A549 (cell line): ENCODE data around the gene GC. TPM values are rescaled to one million over a fixed set of nuclear protein-coding genes. Genes with fewer than 3 reads are reported as not detected.

Experiments used
- ATAC-seq, 2 experiments: fragments of 200-7000 bp in 1 of 2; fragments of >200 bp in 1 of 2; cut with Nextera tagmentation in 1 of 2; cut with Tn5 transposase in 1 of 2; 3 replicates each; pipeline versions ENCODE4 v1.8.0 to v1.9.1; 2018 to 2020; ENCODE audit warnings: mild to moderate bottlenecking in 1 of 2, moderate library complexity in 1 of 2
- CTCF ChIA-PET: fragments of 300-600 bp; sonication (Branson Sonifier 250); formaldehyde crosslinking; extraction: SDS; loops from one replicate; lab custom pipeline; 2021; ENCODE audit warnings: antibody characterized with exemption, inconsistent platforms; lab: Yijun Ruan, JAX
- POLR2A ChIA-PET: fragments of 350-600 bp; formaldehyde crosslinking; extraction: SDS; loops from one replicate; lab custom pipeline; 2021; ENCODE audit warnings: antibody characterized with exemption, inconsistent platforms; lab: Yijun Ruan, JAX
- DNase-seq, 2 experiments: peaks; one replicate each; pipeline versions ENCODE4 v3.0.0 to v3.0.0-alpha.2; 2011 to 2016; ENCODE audit warnings: low read depth in 1 of 2, low spot score in 1 of 2
- FAIRE-seq: peaks from 2 replicates; lab custom pipeline; 2011; peaks lifted over from hg19 to GRCh38; lab: Jason Lieb, UNC
- H3K27ac ChIP-seq, 2 experiments: fragments of >200 bp; sonication (Bioruptor Twin); formaldehyde crosslinking; 3 replicates each; pipeline ENCODE4 v1.5.1; 2016 to 2017
- H3K4me1 ChIP-seq: fragments of >200 bp; sonication (Bioruptor Twin); formaldehyde crosslinking; 3 replicates; pipeline ENCODE4 v1.6.1; 2016
- H3K4me2 ChIP-seq: fragments of >200 bp; sonication (Bioruptor Twin); formaldehyde crosslinking; 3 replicates; pipeline ENCODE4 v1.6.1; 2016
- H3K4me3 ChIP-seq: fragments of >200 bp; sonication (Bioruptor Twin); formaldehyde crosslinking; 3 replicates; pipeline ENCODE4 v1.5.1; 2016
- H3K9me3 ChIP-seq: fragments of >200 bp; sonication (Bioruptor Twin); formaldehyde crosslinking; 3 replicates; pipeline ENCODE4 v1.6.1; 2016
- BHLHE40 ChIP-seq: IDR thresholded peaks from 2 replicates; pipeline ENCODE4 v1.6.1; 2012; ENCODE audit warnings: low read depth, low read length, inconsistent platforms
- CBX2 ChIP-seq: fragments of 200-600 bp; sonication (generic); IDR thresholded peaks from 2 replicates; pipeline ENCODE4 v1.6.1; 2016; ENCODE audit warnings: low read depth, mild to moderate bottlenecking, borderline replicate concordance
- CBX8 ChIP-seq: fragments of 200-600 bp; sonication (generic); IDR thresholded peaks from 2 replicates; pipeline ENCODE4 v1.6.1; 2016
- CHD2 ChIP-seq: fragments of 150-350 bp; IDR thresholded peaks from 2 replicates; pipeline ENCODE4 v1.6.1; 2014; ENCODE audit warnings: low read length; ENCODE audit not compliant: partially characterized antibody
- CHD4 ChIP-seq: fragments of 200-600 bp; sonication (generic); IDR thresholded peaks from 2 replicates; pipeline ENCODE4 v1.6.1; 2016; ENCODE audit warnings: antibody characterized with exemption, mild to moderate bottlenecking, borderline replicate concordance
- FOSL2 ChIP-seq, 2 experiments: fragments of 450-650 bp in 1 of 2; fragments of >200 bp in 1 of 2; sonication (Bioruptor Twin) in 1 of 2; formaldehyde crosslinking; IDR thresholded peaks; 2 replicates each; pipeline versions ENCODE4 v1.5.0 to v1.6.1; 2016 to 2020; ENCODE audit warnings: mild to moderate bottlenecking in 1 of 2, moderate library complexity in 1 of 2
- FOXS1 ChIP-seq: fragments of 250-450 bp; sonication (Bioruptor Pico); IDR thresholded peaks from 2 replicates; pipeline ENCODE4 v1.5.0; 2020; ENCODE audit warnings: mild to moderate bottlenecking, moderate library complexity
- HOXB13 ChIP-seq: fragments of 250-450 bp; sonication (Bioruptor Pico); IDR thresholded peaks from 2 replicates; pipeline ENCODE4 v1.5.0; 2020; ENCODE audit warnings: low read depth, mild to moderate bottlenecking, moderate library complexity
- HOXB5 ChIP-seq: fragments of 250-450 bp; sonication (Bioruptor Pico); IDR thresholded peaks from 2 replicates; pipeline ENCODE4 v1.5.0; 2020; ENCODE audit warnings: mild to moderate bottlenecking, moderate library complexity
- KDM5A ChIP-seq: fragments of 200-600 bp; sonication (generic); IDR thresholded peaks from 2 replicates; pipeline ENCODE4 v1.6.1; 2016; ENCODE audit warnings: antibody characterized with exemption, mild to moderate bottlenecking
- MAFK ChIP-seq: fragments of 450-650 bp; IDR thresholded peaks from 2 replicates; pipeline ENCODE4 v1.6.1; 2014; ENCODE audit not compliant: partially characterized antibody
- MYC ChIP-seq: IDR thresholded peaks from 2 replicates; pipeline ENCODE4 v1.6.1; 2012; ENCODE audit warnings: mild to moderate bottlenecking, inconsistent platforms, low read length, improper control_type of control experiment, borderline replicate concordance
- NFE2L2 ChIP-seq: fragments of 150-350 bp; conservative IDR thresholded peaks from 2 replicates; pipeline ENCODE4 v1.6.1; 2014; ENCODE audit warnings: low read length
- NR3C1 ChIP-seq: fragments of >200 bp; sonication (Bioruptor Twin); formaldehyde crosslinking; IDR thresholded peaks from 3 replicates; pipeline ENCODE4 v1.6.1; 2017
- PHF8 ChIP-seq: fragments of 200-600 bp; sonication (generic); IDR thresholded peaks from 2 replicates; pipeline ENCODE4 v1.6.1; 2016; ENCODE audit warnings: low read depth, mild to moderate bottlenecking, antibody characterized with exemption, moderate library complexity, borderline replicate concordance
- RARB ChIP-seq: fragments of 250-450 bp; sonication (Bioruptor Pico); IDR thresholded peaks from 2 replicates; pipeline ENCODE4 v1.8.0; 2021; ENCODE audit warnings: mild to moderate bottlenecking, moderate library complexity
- RNF2 ChIP-seq: fragments of 200-600 bp; sonication (generic); IDR thresholded peaks from 2 replicates; pipeline ENCODE4 v1.6.1; 2016; ENCODE audit warnings: low read depth, mild to moderate bottlenecking, antibody characterized with exemption, moderate library complexity, borderline replicate concordance
- SMC3 ChIP-seq: fragments of >200 bp; sonication (Bioruptor Twin); formaldehyde crosslinking; IDR thresholded peaks from 3 replicates; pipeline ENCODE4 v1.6.1; 2018; ENCODE audit warnings: inconsistent platforms
- SREBF2 ChIP-seq: fragments of 450-650 bp; IDR thresholded peaks from 2 replicates; pipeline ENCODE4 v1.6.1; 2014; ENCODE audit warnings: mild to moderate bottlenecking, moderate library complexity
- TFCP2L1 ChIP-seq: fragments of 250-450 bp; sonication (Bioruptor Pico); IDR thresholded peaks from 2 replicates; pipeline ENCODE4 v1.5.0; 2021; ENCODE audit warnings: mild to moderate bottlenecking
- ZC3H11A ChIP-seq: fragments of 450-650 bp; IDR thresholded peaks from 2 replicates; pipeline ENCODE4 v1.6.1; 2014; ENCODE audit warnings: antibody characterized with exemption, mild to moderate bottlenecking
- WGBS: methylation state at CpG from one replicate; pipeline ENCODE4 v1.1.6; 2017; ENCODE audit errors: missing lambda C conversion rate; 5-methylcytosine and 5-hydroxymethylcytosine counted together
- polyA plus RNA-seq, 4 experiments: library from polyadenylated mRNA; depleted of rRNA in 3 of 4; stranded (reverse); fragments of >200 nt; fragmentation: RNase III in 1 of 4; extraction: RNeasy Plus Mini Kit Qiagen cat#74134 plus additional on column Dnase treatment in 1 of 4; gene quantifications; 2 replicates in 3 of 4; 3 replicates in 1 of 4; pipeline ENCODE4 v1.2.3, GENCODE V29; 2011 to 2017
- TF ChIP-seq, protein P1 (sequence below): IDR thresholded peaks from 2 replicates; pipeline ENCODE4 v1.6.1; 2012; ENCODE audit warnings: low read depth, borderline replicate concordance
- TF ChIP-seq, protein P2 (sequence below): fragments of 150-350 bp; IDR thresholded peaks from 2 replicates; pipeline ENCODE4 v1.6.1; 2014; ENCODE audit warnings: low read depth, mild to moderate bottlenecking, low read length
- TF ChIP-seq, protein P3 (sequence below): fragments of 250-450 bp; sonication (Bioruptor Pico); IDR thresholded peaks from 2 replicates; pipeline ENCODE4 v1.5.0; 2021; ENCODE audit warnings: mild to moderate bottlenecking, moderate library complexity, borderline replicate concordance
- TF ChIP-seq, protein P4 (sequence below): IDR thresholded peaks from 2 replicates; pipeline ENCODE4 v1.6.1; 2012

Gene GC
- polyA plus RNA-seq, 2 of the 4 experiments (the other 2 are of a cell fraction): not detected

DNA sequence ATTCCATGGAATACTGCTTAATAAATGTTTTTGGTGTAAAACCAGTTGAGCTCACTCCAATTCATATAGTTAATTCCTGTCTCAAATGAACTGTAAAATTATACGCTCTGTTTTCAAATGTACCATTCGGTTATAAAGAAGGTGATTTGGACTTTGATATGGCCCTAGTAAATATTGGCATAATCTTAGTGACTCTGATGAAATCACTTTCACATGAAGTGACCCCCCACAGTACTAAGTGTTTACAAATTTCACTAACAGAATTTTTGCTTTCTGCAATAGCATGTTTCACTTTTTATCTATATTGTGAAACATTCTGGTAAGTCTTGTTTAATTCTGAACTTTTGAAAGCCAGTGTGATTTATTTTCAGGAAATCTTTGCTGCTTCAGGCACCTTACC is 10.9 kb downstream of the GC start (continued):
- TF ChIP-seq HOXB13 (CRISPR knock-in tag) (no peak), KDM5A (no peak), NFE2L2 (no peak)
- TF ChIP-seq, protein P1, sequence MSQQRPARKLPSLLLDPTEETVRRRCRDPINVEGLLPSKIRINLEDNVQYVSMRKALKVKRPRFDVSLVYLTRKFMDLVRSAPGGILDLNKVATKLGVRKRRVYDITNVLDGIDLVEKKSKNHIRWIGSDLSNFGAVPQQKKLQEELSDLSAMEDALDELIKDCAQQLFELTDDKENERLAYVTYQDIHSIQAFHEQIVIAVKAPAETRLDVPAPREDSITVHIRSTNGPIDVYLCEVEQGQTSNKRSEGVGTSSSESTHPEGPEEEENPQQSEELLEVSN: no peak
- TF ChIP-seq, protein P2, sequence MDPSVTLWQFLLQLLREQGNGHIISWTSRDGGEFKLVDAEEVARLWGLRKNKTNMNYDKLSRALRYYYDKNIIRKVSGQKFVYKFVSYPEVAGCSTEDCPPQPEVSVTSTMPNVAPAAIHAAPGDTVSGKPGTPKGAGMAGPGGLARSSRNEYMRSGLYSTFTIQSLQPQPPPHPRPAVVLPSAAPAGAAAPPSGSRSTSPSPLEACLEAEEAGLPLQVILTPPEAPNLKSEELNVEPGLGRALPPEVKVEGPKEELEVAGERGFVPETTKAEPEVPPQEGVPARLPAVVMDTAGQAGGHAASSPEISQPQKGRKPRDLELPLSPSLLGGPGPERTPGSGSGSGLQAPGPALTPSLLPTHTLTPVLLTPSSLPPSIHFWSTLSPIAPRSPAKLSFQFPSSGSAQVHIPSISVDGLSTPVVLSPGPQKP: no peak
- TF ChIP-seq, protein P3, sequence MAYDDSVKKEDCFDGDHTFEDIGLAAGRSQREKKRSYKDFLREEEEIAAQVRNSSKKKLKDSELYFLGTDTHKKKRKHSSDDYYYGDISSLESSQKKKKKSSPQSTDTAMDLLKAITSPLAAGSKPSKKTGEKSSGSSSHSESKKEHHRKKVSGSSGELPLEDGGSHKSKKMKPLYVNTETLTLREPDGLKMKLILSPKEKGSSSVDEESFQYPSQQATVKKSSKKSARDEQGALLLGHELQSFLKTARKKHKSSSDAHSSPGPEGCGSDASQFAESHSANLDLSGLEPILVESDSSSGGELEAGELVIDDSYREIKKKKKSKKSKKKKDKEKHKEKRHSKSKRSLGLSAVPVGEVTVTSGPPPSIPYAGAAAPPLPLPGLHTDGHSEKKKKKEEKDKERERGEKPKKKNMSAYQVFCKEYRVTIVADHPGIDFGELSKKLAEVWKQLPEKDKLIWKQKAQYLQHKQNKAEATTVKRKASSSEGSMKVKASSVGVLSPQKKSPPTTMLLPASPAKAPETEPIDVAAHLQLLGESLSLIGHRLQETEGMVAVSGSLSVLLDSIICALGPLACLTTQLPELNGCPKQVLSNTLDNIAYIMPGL (CRISPR knock-in tag): no peak

DNA sequence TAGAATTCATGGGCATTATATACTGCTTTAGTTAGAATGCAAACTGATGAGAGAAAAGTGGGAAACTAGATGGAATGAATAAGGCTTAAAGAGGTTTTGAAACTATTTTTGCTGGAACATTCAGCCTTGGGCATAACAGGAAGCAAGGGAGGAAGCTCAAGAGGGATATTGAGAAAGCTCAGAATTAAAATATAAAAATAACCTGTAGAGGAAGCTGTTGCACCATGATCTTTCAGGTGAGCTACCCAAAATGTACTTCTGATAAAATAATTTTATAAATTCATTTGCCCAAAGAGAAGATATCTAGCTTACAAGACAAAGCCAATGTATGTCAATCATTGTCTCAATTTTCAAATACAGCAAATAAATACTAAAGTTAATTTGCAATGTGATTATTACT is 11.3 kb downstream of the GC start:
- Histone ChIP-seq H3K4me2 (no peak overlapping the region), H3K4me1 (no peaks in the 10 kb centered on the region), H3K9me3 (no peaks in the 10 kb centered on the region), H3K4me3 (no peak overlapping the region)
- FAIRE-seq (no peak), DNase-seq (no peak)
- ChIA-PET CTCF (no interaction called here), POLR2A (no interaction called here)
- no peak for TF ChIP-seq FOSL2 (IDR thresholded peaks at IDR 0.05)
- TF ChIP-seq FOSL2 (CRISPR knock-in tag; IDR thresholded peaks at IDR 0.05): no peak
- TF ChIP-seq, protein P2: no peak
- no peak for TF ChIP-seq RARB
- no peak for TF ChIP-seq ZC3H11A
- TF ChIP-seq SREBF2: no peak
- TF ChIP-seq RNF2: no peak
- no peak for TF ChIP-seq CBX8
- no peak for TF ChIP-seq SMC3
- no peak for TF ChIP-seq MAFK
- TF ChIP-seq, protein P4, sequence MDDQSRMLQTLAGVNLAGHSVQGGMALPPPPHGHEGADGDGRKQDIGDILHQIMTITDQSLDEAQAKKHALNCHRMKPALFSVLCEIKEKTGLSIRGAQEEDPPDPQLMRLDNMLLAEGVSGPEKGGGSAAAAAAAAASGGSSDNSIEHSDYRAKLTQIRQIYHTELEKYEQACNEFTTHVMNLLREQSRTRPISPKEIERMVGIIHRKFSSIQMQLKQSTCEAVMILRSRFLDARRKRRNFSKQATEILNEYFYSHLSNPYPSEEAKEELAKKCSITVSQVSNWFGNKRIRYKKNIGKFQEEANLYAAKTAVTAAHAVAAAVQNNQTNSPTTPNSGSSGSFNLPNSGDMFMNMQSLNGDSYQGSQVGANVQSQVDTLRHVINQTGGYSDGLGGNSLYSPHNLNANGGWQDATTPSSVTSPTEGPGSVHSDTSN: no peak
- TF ChIP-seq, all 56 proteins: peak for 0
- H3K27ac ChIP-seq: no peak overlapping the region
- ATAC-seq: no peak

DNA sequence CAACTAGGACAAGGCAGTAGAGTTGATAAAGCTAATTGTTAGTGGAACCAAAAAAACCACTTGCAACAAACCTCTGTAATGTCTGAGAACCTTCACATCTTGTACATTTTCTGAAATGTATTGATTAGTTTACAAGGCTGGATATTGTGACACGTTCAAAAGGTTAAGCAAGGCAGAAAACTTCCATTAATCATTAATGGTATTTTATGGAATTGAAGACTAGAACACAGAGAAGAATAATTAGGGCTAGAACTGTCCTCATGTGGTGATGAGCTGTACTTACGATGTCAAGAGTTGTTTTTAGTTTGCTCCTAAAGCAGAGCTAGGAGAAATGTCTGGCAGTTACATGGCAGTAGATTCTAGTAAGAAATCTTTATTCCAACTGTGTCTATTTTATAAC is 12.3 kb downstream of the GC start:
- FAIRE-seq: no peak
- Histone ChIP-seq H3K9me3 (no peaks in the 10 kb centered on the region), H3K4me1 (no peaks in the 10 kb centered on the region), H3K4me3 (no peak overlapping the region), H3K27ac (no peak overlapping the region)
- POLR2A ChIA-PET: no interaction called here
- CTCF ChIA-PET: no interaction called here
- 23% methylated on average over 2 of the region's 2 CpGs for WGBS
- TF ChIP-seq NR3C1 (no peak), SREBF2 (no peak), ZC3H11A (no peak), MYC (no peak), CHD4 (no peak), BHLHE40 (no peak), SMC3 (no peak), TFCP2L1 (CRISPR knock-in tag) (no peak), PHF8 (no peak), FOXS1 (CRISPR knock-in tag) (no peak), CHD2 (no peak), CBX2 (no peak), HOXB5 (CRISPR knock-in tag) (no peak)
- TF ChIP-seq, protein P3 (CRISPR knock-in tag): no peak
- TF ChIP-seq, all 56 proteins: peak for 0
- no peak for ATAC-seq
- DNase-seq: no peak
- H3K4me2 ChIP-seq: no peak overlapping the region
